Memory B cell (primary cell): Measurements from ENCODE around the gene OR2V2.
"Not testable (repeated sequence)": the region's sequence is repeated elsewhere in the genome, so short reads cannot be mapped to it uniquely, and the experiment has no call there.

ENCODE experiments used
- ATAC-seq: fragments of 150-1000 bp; cut with Tn5 transposase; 2 replicates; pipeline ENCODE4 v1.10.0; 2021; ENCODE audit warnings: low read depth, mild to moderate bottlenecking, moderate library complexity
- DNase-seq, 2 donors: peaks; one replicate each; pipeline ENCODE4 v3.0.0; 2022; ENCODE audit warnings: low spot score in 2 of 2
- H3K27ac Mint-ChIP-seq: one replicate; pipeline ENCODE4 v1.8.0; 2022; ENCODE audit warnings: mild to moderate bottlenecking, moderate library complexity, mixed read lengths
- H3K27me3 Mint-ChIP-seq: one replicate; pipeline ENCODE4 v1.8.0; 2022; ENCODE audit warnings: mixed read lengths
- H3K36me3 Mint-ChIP-seq: one replicate; pipeline ENCODE4 v1.8.0; 2022; ENCODE audit warnings: mild to moderate bottlenecking, mixed read lengths
- H3K4me1 Mint-ChIP-seq: one replicate; pipeline ENCODE4 v1.8.0; 2022; ENCODE audit warnings: mixed read lengths
- H3K4me3 Mint-ChIP-seq: one replicate; pipeline ENCODE4 v1.8.0; 2022; ENCODE audit warnings: mild to moderate bottlenecking, moderate library complexity, mixed read lengths
- H3K9me3 Mint-ChIP-seq: one replicate; pipeline ENCODE4 v1.8.0; 2022; ENCODE audit warnings: mixed read lengths

OR2V2 gene

GRCh38 chr5:181163487-181164075, 16.2 kb downstream of the OR2V2 start:
- no peak for DNase-seq
- H3K27me3 Mint-ChIP-seq: peaks cover 16% of the 10 kb centered on the region

GRCh38 chr5:181164076-181164952, 16.9 kb downstream of the OR2V2 start:
- Mint-ChIP-seq H3K36me3 (peaks cover 2% of the 10 kb centered on the region), H3K4me1 (peaks cover 23% of the 10 kb centered on the region), H3K9me3 (peaks cover 9% of the 10 kb centered on the region), H3K4me3 (no peak overlapping the region), H3K27me3 (peaks cover 20% of the 10 kb centered on the region), H3K27ac (peak overlapping the region; percentile 3)
- DNase-seq (no peak), ATAC-seq (no peak)

More at GRCh38 chr5:181163487-181164075, 16.2 kb downstream of the OR2V2 start:
- Mint-ChIP-seq H3K9me3 (peaks cover 6% of the 10 kb centered on the region), H3K4me3 (no peak overlapping the region), H3K4me1 (peaks cover 25% of the 10 kb centered on the region), H3K36me3 (peaks cover 2% of the 10 kb centered on the region), H3K27ac (peak overlapping the region; percentile 3)
- no peak for ATAC-seq

- peaks cover 16% of the 10 kb centered on the region for H3K4me1 Mint-ChIP-seq
- DNase-seq (no peak), ATAC-seq (peak; percentile 65)
- H3K27me3 Mint-ChIP-seq: peaks cover 26% of the 10 kb centered on the region
- no peak overlapping the region for H3K27ac Mint-ChIP-seq
- H3K36me3 Mint-ChIP-seq: peaks cover 2% of the 10 kb centered on the region
- no peak overlapping the region for H3K4me3 Mint-ChIP-seq
- H3K9me3 Mint-ChIP-seq: peaks cover 11% of the 10 kb centered on the region
Measured at GRCh38 chr5:181166812-181167733, 19.7 kb downstream of the OR2V2 start.

DNA sequence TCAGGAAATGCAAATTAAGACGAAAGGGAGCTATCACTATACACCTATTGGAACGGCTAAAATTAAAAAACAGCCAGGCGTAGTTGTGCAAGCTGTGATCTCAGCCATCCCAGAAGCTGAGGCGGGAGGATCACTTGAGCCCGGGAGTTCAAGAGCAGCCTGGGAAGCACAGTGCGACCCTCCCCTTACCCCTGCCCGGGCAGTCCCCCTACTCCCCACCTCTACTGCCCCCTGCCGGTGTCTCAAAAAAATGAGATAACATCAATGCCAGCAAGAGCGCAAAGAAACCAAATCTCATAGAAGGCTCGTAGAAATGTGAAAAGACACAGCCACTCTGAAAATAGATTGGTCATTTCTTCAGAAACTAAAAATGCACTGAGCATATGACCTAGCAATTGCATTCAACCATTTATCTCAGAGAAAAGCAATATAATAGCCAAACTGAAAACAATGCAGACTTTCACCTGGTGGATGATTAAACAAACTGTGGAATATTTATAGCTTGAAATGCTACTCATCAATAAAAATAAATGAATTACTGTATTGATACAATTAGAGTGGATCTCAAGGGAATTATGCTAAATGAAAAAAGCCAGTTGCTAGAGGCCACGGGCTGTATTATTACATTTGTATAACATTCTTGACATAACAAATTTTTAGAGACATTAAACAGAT, 20.6 kb downstream of the OR2V2 start:
- H3K27me3 Mint-ChIP-seq: peaks cover 27% of the 10 kb centered on the region
- ATAC-seq (no peak), DNase-seq (no peak)
- H3K27ac Mint-ChIP-seq: peak overlapping the region; percentile 47
- peaks cover 17% of the 10 kb centered on the region for H3K4me1 Mint-ChIP-seq
- H3K4me3 Mint-ChIP-seq: no peak overlapping the region
- peaks cover 11% of the 10 kb centered on the region for H3K9me3 Mint-ChIP-seq
- peaks cover 2% of the 10 kb centered on the region for H3K36me3 Mint-ChIP-seq

DNA sequence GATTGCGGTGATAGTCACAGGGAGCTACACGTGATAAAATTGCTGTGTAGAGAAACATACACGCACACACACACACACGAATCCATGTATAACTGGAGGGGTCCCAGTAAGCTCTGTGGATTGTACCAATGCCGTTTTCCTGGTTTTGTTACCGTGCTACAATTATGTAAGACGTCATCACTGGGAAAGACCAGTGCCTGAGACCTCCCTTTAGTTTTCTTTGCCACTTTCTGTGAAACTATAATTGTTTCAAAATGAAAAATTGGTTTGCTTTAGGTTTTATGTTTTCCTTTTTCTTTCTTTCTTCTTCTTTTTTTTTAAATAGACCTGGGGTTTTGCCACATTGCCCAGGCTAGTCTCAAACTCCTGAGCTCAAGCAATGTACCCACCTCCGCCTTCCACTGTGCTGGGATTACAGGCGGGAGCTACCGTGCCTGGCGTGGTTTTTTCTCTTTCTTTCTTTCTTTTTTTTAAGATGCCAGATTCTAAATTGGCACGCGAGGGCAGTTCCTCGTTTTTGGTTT, 21.3 kb downstream of the OR2V2 start:
- Mint-ChIP-seq H3K4me3 (no peak overlapping the region), H3K27me3 (peaks cover 30% of the 10 kb centered on the region), H3K4me1 (peaks cover 21% of the 10 kb centered on the region)

GRCh38 chr5:181169459-181170236, 22.3 kb downstream of the OR2V2 start:
- H3K4me1 Mint-ChIP-seq: peaks cover 19% of the 10 kb centered on the region
- ATAC-seq, H3K36me3 Mint-ChIP-seq, H3K9me3 Mint-ChIP-seq, H3K4me3 Mint-ChIP-seq: not testable (repeated sequence)
- DNase-seq: peak in 1 of 2 donors; percentile 37
- H3K27ac Mint-ChIP-seq: peak overlapping the region; percentile 91
- peaks cover 27% of the 10 kb centered on the region for H3K27me3 Mint-ChIP-seq

More for the DNA sequence above, 21.3 kb downstream of the OR2V2 start:
- ATAC-seq: no peak
- Mint-ChIP-seq H3K27ac (peak overlapping the region; percentile 60), H3K9me3 (peaks cover 10% of the 10 kb centered on the region), H3K36me3 (peaks cover 2% of the 10 kb centered on the region)
- no peak for DNase-seq

- H3K27ac Mint-ChIP-seq: peak overlapping the region; percentile 91
- no peak overlapping the region for H3K4me3 Mint-ChIP-seq
- H3K9me3 Mint-ChIP-seq: peaks cover 8% of the 10 kb centered on the region
- H3K4me1 Mint-ChIP-seq: peaks cover 19% of the 10 kb centered on the region
- peaks cover 2% of the 10 kb centered on the region for H3K36me3 Mint-ChIP-seq
- ATAC-seq: no peak
- H3K27me3 Mint-ChIP-seq: peaks cover 27% of the 10 kb centered on the region
- no peak for DNase-seq
Measured at GRCh38 chr5:181170237-181170825, 22.9 kb downstream of the OR2V2 start.

DNA sequence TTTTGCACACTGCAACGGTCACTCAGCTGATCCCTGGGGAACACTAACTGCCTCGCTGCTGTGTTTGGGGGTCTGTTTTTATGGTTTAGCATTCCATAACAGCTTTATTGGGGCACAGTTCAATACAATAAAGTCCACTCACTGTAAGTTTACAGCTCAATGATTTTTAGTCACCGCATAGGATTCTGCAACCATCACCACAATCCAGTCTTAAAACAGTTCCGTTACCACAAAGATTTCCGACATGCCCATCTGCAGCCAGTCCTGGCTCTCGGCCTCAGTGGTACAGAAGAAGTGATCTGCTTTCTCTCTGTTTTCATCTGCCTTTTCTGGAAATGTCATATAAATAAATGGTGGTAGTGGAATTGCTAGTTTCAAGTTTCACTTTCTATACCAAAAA, 23.6 kb downstream of the OR2V2 start:
- ATAC-seq (no peak), DNase-seq (no peak)
- H3K9me3 Mint-ChIP-seq: peaks cover 8% of the 10 kb centered on the region
- peaks cover 23% of the 10 kb centered on the region for H3K27me3 Mint-ChIP-seq
- H3K36me3 Mint-ChIP-seq: peaks cover 2% of the 10 kb centered on the region
- H3K27ac Mint-ChIP-seq: peak overlapping the region; percentile 91
- H3K4me1 Mint-ChIP-seq: peaks cover 19% of the 10 kb centered on the region
- no peak overlapping the region for H3K4me3 Mint-ChIP-seq

DNA sequence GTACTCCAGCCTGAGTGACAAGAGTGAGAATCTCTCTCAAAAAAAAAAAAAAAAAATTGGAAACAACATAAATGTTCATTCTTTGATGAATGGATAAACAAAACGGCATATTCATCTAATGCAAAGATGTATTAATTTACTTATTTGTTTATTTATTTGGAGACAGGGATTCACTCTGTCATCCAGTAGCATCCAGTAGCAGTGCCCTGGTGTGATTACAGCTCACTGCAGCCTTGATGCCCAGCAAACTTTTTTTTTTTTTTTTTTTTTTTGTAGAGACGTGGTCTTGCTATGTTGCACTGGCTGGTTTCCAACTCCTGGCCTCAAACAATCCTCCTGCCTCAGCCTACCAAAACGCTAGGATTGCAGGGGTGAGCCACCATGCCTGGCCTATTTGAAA, 24.4 kb downstream of the OR2V2 start:
- H3K27ac Mint-ChIP-seq: no peak overlapping the region
- H3K9me3 Mint-ChIP-seq: peaks cover 8% of the 10 kb centered on the region
- H3K27me3 Mint-ChIP-seq: peaks cover 22% of the 10 kb centered on the region
- DNase-seq (no peak), ATAC-seq (no peak)
- H3K36me3 Mint-ChIP-seq: peaks cover 2% of the 10 kb centered on the region
- H3K4me1 Mint-ChIP-seq: peaks cover 16% of the 10 kb centered on the region
- no peak overlapping the region for H3K4me3 Mint-ChIP-seq

GRCh38 chr5:181173027-181173419, 25.6 kb downstream of the OR2V2 start:
- DNase-seq: no peak
- Mint-ChIP-seq H3K27me3 (peaks cover 16% of the 10 kb centered on the region), H3K27ac (peak overlapping the region; percentile 71), H3K4me1 (peaks cover 11% of the 10 kb centered on the region), H3K36me3 (no peaks in the 10 kb centered on the region), H3K9me3 (peaks cover 5% of the 10 kb centered on the region), H3K4me3 (peak overlapping the region; percentile 84)
- ATAC-seq: peak; percentile 29

DNA sequence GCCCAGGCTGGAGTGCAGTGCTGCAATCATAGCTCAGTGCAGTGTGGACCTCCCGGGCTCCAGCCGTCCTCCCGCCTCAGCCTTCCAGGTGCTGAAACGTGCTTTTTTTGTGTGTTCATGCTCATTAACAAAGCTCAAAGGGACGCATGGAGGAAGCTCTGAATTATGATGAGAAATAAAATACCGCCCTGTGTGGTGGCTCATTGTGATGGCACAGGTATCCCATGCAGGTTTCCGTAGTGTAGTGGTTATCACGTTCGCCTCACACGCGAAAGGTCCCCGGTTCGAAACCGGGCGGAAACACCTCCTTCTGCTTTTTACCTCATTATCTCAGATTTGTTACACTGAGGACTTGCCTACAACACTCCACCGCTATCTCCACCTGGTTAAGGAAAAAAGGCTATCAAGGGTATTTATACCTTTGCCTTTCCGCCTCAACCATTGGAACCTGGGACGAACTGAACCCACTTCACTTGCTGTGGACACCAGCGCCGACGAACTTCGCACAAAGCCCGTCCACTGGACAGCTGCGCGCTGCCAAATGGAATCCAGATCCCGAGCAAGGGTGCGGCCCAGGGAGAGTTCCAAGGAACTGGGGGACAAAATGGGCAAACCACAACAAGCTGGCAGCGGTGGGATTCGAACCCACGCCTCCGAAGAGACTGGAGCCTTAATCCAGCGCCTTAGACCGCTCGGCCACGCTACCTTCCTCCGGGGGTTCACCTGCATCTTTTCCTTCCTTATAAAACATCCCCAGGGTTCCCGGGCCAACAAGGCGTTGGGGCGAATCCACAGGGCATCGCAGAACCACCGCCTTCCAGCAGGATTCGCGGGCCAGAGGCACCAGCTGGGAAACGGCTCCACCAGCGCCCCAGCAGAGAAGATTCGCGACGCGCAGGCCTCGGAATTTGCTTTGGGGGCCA, 26.3 kb downstream of the OR2V2 start:
- Mint-ChIP-seq H3K4me1 (peaks cover 11% of the 10 kb centered on the region), H3K4me3 (peak overlapping the region; percentile 84), H3K27me3 (peaks cover 14% of the 10 kb centered on the region), H3K27ac (peak overlapping the region; percentile 71), H3K9me3 (peaks cover 5% of the 10 kb centered on the region), H3K36me3 (no peaks in the 10 kb centered on the region)
- DNase-seq: peak in 1 of 2 donors; percentile 50
- peak; percentile 84 for ATAC-seq
